Measurements from ENCODE around the gene OBSCN.

Gene OBSCN

DNA sequence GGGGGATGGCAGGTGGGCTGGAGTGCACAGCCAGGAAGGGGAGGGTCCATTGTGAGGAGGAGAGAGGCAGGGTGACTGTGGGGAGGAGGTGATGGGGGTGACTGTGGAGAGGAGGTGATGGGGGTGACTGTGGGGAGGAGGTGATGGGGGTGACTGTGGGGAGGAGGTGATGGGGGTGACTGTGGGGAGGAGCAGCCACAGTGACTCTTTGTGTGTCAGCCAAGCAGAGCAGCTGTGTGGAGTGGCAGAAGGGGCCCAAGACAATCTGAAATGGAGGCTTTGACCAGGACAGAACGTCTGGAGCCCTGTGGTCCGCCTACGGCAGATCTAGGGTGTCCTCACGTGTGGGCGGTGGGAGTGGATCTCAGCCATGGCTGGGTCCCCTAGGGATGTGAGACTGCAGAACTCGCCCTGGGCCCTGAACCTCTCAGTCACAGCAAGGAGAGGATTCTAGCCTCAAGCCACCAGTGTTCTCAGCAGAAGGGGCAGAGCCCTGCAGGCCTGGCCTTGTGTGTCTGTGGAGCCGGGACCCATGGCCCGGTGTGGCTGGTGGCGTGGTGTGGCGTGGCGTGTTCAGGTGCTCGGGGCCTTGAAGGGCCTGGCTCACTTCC is 81.5 kb downstream of the OBSCN start:
- no peak for DNase-seq (ENCODE audit: low spot score)

DNA sequence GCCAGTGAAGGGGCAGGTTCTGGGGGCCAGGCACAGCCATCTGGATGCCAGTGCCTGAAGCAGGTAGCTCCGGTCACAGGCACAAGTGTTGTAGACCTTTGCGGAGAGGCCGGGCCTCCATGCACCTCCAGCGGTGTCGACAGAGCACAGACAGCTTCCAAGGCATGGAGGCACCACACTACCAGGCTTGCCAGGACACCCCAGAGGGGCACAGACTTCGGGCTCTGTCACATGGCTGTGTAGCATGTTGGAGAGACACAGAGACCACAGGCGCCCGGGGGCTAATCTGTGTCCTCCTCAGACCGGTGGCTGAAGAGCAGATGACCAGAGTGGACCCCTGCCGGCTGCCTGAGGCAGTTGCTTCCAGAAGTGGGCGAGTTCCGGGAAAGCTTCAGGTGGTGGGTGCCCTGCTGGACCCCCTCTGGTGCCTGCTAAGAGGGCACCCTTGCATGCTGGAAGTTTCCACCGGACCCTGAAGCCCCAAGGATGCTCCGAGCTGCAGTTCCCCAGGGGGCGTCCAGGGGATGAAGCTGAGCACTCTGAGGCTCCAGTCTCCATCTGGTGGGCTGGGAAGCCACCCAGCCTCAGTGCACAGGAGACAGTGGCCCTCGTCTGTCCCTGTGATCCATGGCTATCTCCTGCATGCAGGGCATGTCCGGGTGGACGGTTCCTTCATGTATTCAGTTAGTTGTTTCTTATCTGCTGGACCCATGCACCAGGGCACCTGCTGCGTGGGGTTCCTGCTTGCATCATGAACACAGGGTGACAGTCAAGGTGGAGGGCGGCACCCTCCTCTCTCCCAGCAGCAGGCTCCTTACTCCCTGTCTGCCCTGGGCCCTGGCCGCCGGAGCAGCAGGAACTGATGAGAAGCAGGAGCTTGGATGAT is 82.4 kb downstream of the OBSCN start:
- no peak for DNase-seq (ENCODE audit: low spot score)

DNA sequence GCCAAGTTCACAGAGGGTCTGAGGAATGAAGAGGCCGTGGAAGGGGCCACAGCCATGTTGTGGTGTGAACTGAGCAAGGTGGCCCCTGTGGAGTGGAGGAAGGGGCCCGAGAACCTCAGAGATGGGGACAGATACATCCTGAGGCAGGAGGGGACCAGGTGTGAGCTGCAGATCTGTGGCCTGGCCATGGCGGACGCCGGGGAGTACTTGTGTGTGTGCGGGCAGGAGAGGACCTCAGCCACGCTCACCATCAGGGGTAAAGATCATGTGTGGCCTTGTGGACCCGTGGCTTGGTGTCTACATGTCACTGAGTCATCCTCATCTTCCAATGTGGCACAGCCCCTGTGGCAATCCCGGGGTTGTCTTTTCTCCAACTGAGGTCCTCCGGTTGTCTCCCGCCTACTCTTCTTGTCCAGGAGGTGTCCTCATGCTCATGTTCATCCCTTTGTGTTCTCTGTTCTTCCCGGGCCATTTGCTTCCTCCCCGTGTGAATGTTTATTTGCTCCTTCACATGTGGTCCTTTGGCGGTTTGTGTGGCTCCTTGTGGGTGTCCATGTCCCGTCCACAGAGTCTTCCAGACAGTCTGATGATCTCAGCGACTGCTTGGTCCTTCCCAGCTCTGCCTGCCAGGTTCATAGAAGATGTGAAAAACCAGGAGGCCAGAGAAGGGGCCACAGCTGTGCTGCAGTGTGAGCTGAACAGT is 84.2 kb downstream of the OBSCN start:
- DNase-seq (ENCODE audit: low spot score) = no peak

DNA sequence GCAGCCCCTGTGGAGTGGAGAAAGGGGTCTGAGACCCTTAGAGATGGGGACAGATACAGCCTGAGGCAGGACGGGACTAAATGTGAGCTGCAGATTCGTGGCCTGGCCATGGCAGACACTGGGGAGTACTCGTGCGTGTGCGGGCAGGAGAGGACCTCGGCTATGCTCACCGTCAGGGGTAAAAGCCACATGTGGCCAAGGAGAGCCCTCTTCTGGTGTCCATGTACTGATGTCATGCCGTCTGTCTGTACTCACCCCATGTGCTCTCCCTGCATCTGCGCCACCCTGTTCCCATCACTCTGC is 84.7 kb downstream of the OBSCN start:
- no peak for DNase-seq (ENCODE audit: low spot score)

DNA sequence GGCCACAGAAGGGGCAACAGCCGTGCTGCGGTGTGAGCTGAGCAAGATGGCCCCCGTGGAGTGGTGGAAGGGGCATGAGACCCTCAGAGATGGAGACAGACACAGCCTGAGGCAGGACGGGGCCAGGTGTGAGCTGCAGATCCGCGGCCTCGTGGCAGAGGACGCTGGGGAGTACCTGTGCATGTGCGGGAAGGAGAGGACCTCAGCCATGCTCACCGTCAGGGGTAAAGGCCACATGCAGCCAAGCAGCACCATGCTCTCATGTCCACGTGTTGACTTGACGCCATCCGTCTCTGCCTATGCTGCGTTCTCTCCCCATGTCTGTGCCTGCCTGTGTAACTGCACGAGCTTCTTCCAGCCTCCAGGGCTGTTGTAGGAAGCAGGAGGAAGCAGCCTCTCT is 85.5 kb downstream of the OBSCN start:
- DNase-seq (ENCODE audit: low spot score) = no peak

DNA sequence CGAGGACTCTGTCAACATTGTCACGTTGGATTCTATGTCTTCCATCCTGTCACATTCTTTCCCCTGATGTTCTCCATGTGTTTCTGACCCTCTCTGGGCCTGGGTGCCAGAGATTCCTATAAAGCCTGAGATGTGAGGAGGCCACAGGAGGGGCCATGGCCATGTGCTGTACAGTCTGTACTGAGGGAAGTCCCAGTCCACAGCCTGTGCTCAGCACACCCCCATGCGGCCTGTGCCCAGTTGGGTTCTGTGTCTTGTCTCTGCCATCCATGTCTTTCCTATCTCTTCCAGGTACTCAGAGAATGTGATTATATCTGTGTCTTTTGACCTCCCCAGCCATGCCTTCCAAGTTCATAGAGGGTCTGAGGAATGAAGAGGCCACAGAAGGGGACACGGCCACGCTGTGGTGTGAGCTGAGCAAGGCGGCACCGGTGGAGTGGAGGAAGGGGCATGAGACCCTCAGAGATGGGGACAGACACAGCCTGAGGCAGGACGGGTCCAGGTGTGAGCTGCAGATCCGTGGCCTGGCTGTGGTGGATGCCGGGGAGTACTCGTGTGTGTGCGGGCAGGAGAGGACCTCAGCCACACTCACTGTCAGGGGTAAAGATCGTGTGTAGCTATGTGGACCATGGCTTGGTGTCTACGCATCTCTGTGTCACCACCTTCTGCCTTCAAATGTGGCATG is 86.1 kb downstream of the OBSCN start:
- no peak for DNase-seq (ENCODE audit: low spot score)

DNA sequence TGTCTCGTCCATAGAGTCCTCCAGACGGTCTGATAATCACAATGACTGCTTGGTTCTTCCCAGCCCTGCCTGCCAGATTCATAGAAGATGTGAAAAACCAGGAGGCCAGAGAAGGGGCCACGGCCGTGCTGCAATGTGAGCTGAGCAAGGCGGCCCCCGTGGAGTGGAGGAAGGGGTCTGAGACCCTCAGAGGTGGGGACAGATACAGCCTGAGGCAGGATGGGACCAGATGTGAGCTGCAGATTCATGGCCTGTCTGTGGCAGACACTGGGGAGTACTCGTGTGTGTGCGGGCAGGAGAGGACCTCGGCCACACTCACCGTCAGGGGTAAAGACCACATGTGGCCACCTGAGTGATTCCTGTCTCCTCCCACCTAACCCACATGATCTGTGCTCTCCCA is 86.9 kb downstream of the OBSCN start:
- no peak for DNase-seq (ENCODE audit: low spot score)

DNA sequence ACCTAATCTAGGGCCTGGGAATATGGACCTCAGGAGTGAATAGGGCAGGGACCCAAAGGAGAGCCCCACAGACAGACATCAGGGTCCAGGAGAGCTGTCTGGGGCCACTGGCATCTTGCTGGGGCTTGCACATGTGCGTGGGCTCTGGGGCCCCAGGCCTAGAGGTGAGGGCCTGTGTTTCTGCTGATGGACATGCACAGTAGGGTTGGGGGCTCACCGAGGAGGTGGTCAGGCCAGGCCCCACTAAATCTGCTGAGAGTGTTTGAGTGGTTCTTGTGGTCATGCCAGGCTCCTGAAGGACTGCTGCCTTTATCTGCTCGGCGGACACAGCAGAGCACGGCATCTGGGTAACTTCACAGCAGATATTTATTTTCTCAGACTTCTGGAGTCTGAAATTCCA is 87.4 kb downstream of the OBSCN start:
- no peak for DNase-seq (ENCODE audit: low spot score)

DNA sequence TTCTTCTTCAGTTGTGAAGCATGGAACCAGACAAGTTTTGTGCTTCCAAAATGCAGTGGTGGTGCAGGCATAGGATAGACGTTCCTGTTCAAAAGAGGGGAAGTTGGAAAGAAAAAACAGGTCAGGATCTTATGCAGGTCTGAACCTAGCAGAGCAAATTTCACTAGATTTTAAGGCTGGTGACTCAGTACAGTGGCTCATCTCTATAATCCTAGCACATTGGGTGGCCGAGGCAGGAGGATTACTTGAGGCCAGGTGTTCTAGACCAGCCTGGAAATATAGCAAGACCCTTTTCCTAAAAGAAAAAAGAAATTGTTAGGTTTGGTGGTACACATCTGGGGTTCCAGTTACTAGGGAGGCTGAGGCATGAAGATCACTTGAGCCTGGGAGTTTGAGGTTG is 88.1 kb downstream of the OBSCN start:
- DNase-seq (ENCODE audit: low spot score) = no peak

DNA sequence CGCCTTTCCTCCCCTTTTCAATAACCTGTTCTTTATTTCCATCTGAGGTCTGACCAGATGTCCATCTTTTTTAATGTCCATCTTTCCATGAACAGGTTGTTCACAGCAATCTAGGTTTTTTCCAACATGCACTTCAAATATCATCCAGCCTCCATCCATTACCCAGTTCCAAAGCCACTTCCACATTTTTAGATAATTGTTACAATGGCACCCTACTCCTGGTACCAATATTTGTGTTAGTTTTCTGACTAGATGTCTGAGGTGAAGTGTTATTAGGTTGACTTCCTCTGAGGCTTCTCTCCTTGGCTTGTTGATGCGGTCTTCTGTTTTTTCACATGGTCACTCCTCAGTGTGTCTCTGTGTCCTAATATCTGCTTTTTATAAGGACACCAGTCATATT is 89.4 kb downstream of the OBSCN start:
- DNase-seq (ENCODE audit: low spot score) = no peak

DNA sequence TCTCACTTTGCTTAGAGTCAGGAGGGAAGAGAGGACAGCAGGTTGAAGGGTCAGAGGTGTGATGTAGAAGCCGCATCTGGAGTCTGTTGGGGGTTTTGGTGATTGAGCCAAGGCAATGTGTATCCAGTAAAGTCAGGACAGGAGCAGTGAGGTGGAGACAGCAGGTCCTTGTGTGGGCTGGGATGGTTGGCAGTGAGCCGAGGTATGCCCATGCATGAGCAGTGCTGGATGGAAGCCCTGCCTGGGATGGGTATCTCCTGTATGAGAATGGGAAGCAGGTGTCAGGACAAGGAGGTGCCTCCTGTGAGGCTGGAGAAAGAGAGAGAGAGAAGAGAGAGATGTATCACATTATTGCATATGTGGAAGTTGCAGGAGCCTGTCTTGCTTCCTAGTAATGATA is 90.0 kb downstream of the OBSCN start:
- no peak for DNase-seq (ENCODE audit: low spot score)

DNA sequence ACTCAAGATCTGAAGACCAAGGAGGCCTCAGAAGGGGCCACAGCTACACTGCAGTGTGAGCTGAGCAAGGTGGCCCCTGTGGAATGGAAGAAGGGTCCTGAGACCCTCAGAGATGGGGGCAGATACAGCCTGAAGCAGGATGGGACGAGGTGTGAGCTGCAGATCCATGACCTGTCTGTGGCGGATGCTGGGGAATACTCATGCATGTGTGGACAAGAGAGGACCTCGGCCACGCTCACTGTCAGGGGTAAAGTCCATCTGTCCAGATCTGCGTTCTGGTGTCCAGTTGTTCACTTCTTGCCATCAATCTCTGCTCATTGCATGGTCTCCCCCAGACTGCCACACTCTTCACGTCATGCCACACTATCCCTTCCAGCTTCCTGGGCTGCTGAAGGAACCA is 90.6 kb downstream of the OBSCN start:
- DNase-seq (ENCODE audit: low spot score) = no peak

DNA sequence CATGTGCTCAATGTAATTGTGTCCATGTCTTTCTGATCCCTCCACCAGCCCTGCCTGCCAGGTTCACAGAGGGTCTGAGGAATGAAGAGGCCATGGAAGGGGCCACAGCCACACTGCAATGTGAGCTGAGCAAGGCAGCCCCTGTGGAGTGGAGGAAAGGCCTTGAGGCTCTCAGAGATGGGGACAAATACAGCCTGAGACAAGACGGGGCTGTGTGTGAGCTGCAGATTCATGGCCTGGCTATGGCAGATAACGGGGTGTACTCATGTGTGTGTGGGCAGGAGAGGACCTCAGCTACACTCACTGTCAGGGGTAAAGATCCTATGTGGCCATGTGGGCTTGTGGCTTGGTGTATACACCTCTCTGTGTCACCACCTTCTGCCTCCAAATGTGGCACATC is 91.4 kb downstream of the OBSCN start:
- no peak for DNase-seq (ENCODE audit: low spot score)

DNA sequence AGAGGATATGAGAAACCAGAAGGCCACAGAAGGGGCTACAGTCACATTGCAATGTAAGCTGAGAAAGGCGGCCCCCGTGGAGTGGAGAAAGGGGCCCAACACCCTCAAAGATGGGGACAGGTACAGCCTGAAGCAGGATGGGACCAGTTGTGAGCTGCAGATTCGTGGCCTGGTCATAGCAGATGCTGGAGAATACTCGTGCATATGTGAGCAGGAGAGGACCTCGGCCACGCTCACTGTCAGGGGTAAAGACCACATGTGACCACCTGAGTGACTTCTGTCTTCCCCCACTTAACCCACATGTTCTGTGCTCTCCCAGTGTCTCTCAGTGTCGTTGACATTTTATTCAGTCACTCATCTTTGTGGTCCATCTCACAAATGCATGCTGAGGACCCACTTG is 92.1 kb downstream of the OBSCN start:
- DNase-seq (ENCODE audit: low spot score) = no peak

DNA sequence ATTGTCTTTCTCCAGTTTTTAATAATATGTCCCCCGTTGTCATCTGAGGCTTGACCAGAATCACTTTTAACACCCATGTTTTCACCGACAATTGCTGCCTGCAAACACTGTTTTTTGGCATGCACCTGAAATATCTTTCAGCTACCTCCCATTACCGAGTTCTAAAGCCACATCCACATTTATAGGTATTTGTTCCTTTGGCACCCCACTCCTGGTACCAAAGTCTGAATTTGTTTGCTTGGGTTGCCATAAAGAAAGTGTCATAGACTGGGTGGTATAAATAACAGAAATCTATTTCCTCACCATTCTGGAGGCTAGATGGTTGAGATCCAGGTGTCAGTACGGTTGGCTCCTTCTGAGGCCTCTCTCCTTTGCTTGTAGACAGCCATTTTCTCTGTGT is 94.2 kb downstream of the OBSCN start:
- DNase-seq (ENCODE audit: low spot score) = no peak

DNA sequence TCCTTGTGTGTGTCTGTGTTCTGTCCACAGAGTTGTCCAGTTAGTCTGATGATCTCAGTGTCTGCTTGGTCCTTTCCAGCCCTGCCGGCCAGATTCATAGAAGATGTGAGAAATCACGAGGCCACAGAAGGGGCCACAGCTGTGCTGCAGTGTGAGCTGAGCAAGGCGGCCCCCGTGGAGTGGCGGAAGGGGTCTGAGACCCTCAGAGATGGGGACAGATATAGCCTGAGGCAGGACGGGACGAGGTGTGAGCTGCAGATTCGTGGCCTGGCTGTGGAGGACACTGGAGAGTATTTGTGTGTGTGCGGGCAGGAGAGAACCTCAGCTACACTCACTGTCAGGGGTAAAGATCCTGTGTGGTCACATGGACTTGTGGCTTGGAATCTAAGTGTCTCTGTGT is 95.8 kb downstream of the OBSCN start:
- no peak for DNase-seq (ENCODE audit: low spot score)

DNA sequence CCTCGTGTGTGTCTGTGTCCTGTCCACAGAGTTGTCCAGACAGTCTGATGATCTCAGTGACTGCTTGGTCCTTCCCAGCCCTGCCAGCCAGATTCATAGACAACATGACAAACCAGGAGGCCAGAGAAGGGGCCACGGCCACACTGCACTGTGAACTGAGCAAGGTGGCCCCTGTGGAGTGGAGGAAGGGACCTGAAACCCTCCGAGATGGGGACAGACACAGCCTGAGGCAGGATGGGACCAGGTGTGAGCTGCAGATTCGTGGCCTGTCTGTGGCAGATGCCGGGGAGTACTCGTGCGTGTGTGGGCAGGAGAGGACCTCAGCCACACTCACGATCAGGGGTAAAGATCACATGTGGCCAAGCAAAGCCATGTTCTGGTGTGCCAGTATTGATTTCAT is 96.4 kb downstream of the OBSCN start:
- DNase-seq (ENCODE audit: low spot score) = no peak

DNA sequence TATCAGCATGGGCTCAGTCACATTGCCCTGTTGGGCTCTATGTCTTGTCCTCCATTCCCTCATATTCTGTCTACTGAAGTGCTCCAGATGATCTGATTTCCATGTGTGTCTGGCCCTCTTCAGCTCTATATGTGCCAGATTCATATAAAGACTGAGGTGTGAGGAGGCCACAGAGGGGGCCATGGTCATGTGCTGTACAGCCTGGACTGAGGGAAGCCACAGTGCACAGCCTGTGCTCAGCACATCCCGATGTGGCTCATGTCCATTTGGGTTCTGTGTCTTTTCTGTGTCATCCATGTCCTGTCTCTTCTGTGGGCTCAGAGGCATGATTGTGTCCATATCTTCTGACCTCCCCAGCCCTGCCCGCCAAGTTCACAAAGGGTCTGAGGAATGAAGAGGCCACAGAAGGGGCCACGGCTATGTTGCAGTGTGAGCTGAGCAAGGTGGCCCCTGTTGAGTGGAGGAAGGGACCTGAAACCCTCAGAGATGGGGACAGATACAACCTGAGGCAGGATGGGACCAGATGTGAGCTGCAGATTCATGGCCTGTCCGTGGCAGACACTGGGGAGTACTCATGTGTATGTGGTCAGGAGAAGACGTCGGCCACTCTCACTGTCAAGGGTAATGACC is 97.0 kb downstream of the OBSCN start:
- DNase-seq (ENCODE audit: low spot score) = no peak

DNA sequence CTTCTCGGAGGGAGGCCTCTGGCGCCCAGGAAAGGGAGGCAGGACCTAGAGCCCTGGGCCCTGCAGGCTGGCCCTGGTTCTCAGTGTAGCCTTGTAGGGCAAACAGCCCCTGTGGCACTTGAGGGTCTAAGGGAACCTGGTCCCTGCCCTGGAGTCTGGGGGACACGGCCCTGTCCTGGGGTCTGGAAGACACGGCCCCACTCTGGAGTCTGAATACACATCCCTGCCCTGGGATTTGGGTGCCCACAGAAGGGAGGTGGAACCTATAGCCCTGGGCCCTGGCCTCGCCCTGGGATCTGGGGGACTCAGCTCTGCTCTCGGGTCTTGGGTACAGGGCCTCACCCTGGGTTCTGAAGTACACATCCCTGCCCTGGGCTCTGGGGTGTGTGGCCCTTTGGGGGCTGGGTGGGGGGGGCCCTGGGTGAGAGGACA is 97.9 kb downstream of the OBSCN start:
- DNase-seq (ENCODE audit: low spot score) = no peak

DNA sequence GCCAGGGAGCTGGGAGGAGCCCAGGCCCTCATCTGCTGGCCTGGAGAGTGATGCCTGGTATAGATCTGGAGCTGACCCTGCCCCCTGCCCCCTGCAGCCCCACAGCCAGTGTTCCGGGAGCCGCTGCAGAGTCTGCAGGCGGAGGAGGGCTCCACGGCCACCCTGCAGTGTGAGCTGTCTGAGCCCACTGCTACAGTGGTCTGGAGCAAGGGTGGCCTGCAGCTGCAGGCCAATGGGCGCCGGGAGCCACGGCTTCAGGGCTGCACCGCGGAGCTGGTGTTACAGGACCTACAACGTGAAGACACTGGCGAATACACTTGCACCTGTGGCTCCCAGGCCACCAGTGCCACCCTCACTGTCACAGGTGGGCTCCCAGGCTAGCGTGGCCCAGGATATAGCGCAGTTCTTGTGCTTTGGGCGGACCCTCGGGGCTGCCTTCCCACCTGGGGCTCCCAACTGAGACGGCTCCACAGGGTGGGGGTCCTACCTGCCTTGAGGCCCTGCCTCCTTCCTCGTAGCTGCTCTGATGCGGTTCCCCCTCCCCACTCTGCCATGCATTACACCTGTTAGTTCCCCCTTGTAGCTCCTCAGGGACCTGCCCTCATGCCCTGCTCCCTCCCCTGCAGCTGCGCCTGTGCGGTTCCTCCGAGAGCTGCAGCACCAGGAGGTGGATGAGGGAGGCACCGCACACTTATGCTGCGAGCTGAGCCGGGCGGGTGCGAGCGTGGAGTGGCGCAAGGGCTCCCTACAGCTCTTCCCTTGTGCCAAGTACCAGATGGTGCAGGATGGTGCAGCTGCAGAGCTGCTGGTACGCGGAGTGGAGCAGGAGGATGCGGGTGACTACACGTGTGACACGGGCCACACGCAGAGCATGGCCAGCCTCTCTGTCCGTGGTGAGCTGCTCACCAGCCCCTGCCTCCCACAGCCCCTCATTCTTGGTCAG is 98.7 kb downstream of the OBSCN start:
- DNase-seq (ENCODE audit: low spot score) = no peak
